GM23338 (cell line): ENCODE data around the gene N4BP2. TPM values are rescaled to one million over a fixed set of nuclear protein-coding genes. Genes with fewer than 3 reads are reported as not detected.

Experiments used
- ATAC-seq: fragments of 200-7000 bp; cut with Tn5 transposase; 3 replicates; pipeline ENCODE4 v1.9.1; 2020
- DNase-seq: peaks from one replicate; pipeline ENCODE4 v3.0.0-alpha.2; 2015; ENCODE audit warnings: low spot score
- H2AFZ ChIP-seq: fragments of 200-600 bp; sonication (generic); 2 replicates; pipeline ENCODE4 v1.8.0; 2016; ENCODE audit warnings: antibody characterized with exemption, mild to moderate bottlenecking, moderate library complexity
- H3F3A ChIP-seq: fragments of 200-600 bp; sonication (generic); replicated peaks from 2 replicates; pipeline ENCODE4 v1.8.0; 2017; ENCODE audit warnings: antibody characterized with exemption, mixed run types, low read depth
- H3K27ac ChIP-seq: fragments of 200-600 bp; sonication (generic); 2 replicates; pipeline ENCODE4 v1.6.1; 2016; ENCODE audit warnings: low read depth
- H3K27me3 ChIP-seq: fragments of 200-600 bp; sonication (generic); 2 replicates; pipeline ENCODE4 v1.8.0; 2016; ENCODE audit warnings: mild to moderate bottlenecking, mixed run types, moderate library complexity; ENCODE audit not compliant: insufficient read depth
- H3K36me3 ChIP-seq: fragments of 200-600 bp; sonication (generic); 2 replicates; pipeline ENCODE4 v1.8.0; 2016; ENCODE audit warnings: mild to moderate bottlenecking; ENCODE audit not compliant: insufficient read depth
- H3K4me1 ChIP-seq: fragments of 200-600 bp; sonication (generic); 2 replicates; pipeline ENCODE4 v1.8.0; 2016; ENCODE audit warnings: mild to moderate bottlenecking, moderate library complexity; ENCODE audit not compliant: insufficient read depth
- H3K4me2 ChIP-seq: fragments of 200-600 bp; sonication (generic); 2 replicates; pipeline ENCODE4 v1.7.1; 2017; ENCODE audit warnings: mixed run types
- H3K4me3 ChIP-seq: fragments of 200-600 bp; sonication (generic); 2 replicates; pipeline ENCODE4 v1.6.1; 2016; ENCODE audit warnings: mixed run types
- H3K79me2 ChIP-seq: fragments of 200-600 bp; sonication (generic); replicated peaks from 2 replicates; pipeline ENCODE4 v1.8.0; 2017; ENCODE audit warnings: mild to moderate bottlenecking; ENCODE audit not compliant: insufficient read depth
- H3K9me2 ChIP-seq: fragments of 200-600 bp; sonication (generic); 2 replicates; pipeline ENCODE4 v1.8.0; 2017; ENCODE audit not compliant: insufficient read depth
- H4K20me1 ChIP-seq: fragments of 200-600 bp; sonication (generic); replicated peaks from 2 replicates; pipeline ENCODE4 v1.8.0; 2017; ENCODE audit warnings: mild to moderate bottlenecking; ENCODE audit not compliant: insufficient read depth
- H3K27ac Mint-ChIP-seq: 2 replicates; pipeline ENCODE4 v1.8.0; 2020; ENCODE audit warnings: inconsistent platforms, mild to moderate bottlenecking, moderate library complexity, mixed read lengths
- H3K27me3 Mint-ChIP-seq: 3 replicates; pipeline ENCODE4 v1.8.0; 2022; ENCODE audit warnings: low read depth, mild to moderate bottlenecking, moderate library complexity, mixed read lengths, inconsistent platforms; ENCODE audit not compliant: insufficient read depth, poor library complexity
- H3K36me3 Mint-ChIP-seq: 3 replicates; pipeline ENCODE4 v1.8.0; 2021; ENCODE audit warnings: low read depth, mild to moderate bottlenecking, inconsistent platforms, moderate library complexity, mixed read lengths
- H3K4me1 Mint-ChIP-seq: 3 replicates; pipeline ENCODE4 v1.8.0; 2020; ENCODE audit warnings: mild to moderate bottlenecking, inconsistent platforms, mixed read lengths
- H3K4me3 Mint-ChIP-seq: 3 replicates; pipeline ENCODE4 v1.8.0; 2021; ENCODE audit warnings: moderate library complexity, mild to moderate bottlenecking, inconsistent platforms, mixed read lengths
- H3K9me3 Mint-ChIP-seq: 3 replicates; pipeline ENCODE4 v1.8.0; 2020; ENCODE audit warnings: moderate library complexity, mild to moderate bottlenecking, inconsistent platforms, mixed read lengths
- CREB1 ChIP-seq: fragments of 250-450 bp; sonication (Bioruptor Pico); IDR thresholded peaks from 2 replicates; pipeline ENCODE4 v1.5.0; 2020; ENCODE audit warnings: low read depth, mild to moderate bottlenecking, moderate library complexity
- ETS1 ChIP-seq: IDR thresholded peaks from 2 replicates; pipeline ENCODE4 v1.6.1; 2016; ENCODE audit warnings: antibody characterized with exemption
- EZH2phosphoT487 ChIP-seq: fragments of 200-600 bp; sonication (generic); IDR thresholded peaks from one replicate; pipeline ENCODE4 v1.8.1; 2018; ENCODE audit warnings: antibody characterized with exemption; ENCODE audit not compliant: unreplicated experiment
- JUNB ChIP-seq: IDR thresholded peaks from one replicate; pipeline ENCODE4 v1.6.1; 2016; ENCODE audit warnings: antibody characterized with exemption; ENCODE audit not compliant: unreplicated experiment
- NANOG ChIP-seq: IDR thresholded peaks from 2 replicates; pipeline ENCODE4 v1.6.1; 2016; ENCODE audit warnings: antibody characterized with exemption, borderline replicate concordance
- POLR2AphosphoS5 ChIP-seq: IDR thresholded peaks from 2 replicates; pipeline ENCODE4 v1.6.1; 2016; ENCODE audit warnings: antibody characterized with exemption, low read depth
- STAT1 ChIP-seq: IDR thresholded peaks from one replicate; pipeline ENCODE4 v1.6.1; 2016; ENCODE audit warnings: antibody characterized with exemption; ENCODE audit not compliant: unreplicated experiment
- ZNF114 ChIP-seq: fragments of 250-450 bp; sonication (Bioruptor Pico); IDR thresholded peaks from 2 replicates; pipeline ENCODE4 v1.5.0; 2020; ENCODE audit warnings: mild to moderate bottlenecking, moderate library complexity
- ZNF331 ChIP-seq: fragments of 250-450 bp; sonication (Bioruptor Pico); IDR thresholded peaks from 2 replicates; pipeline ENCODE4 v1.5.0; 2020; ENCODE audit warnings: low read depth, mild to moderate bottlenecking, moderate library complexity
- ZNF462 ChIP-seq: fragments of 250-450 bp; sonication (Bioruptor Pico); IDR thresholded peaks from 2 replicates; pipeline ENCODE4 v1.5.0; 2020; ENCODE audit warnings: mild to moderate bottlenecking, moderate library complexity
- polyA plus RNA-seq: library from polyadenylated mRNA; unstranded; fragments of >200 nt; fragmentation: Nextera tagmentation; extraction: Ambion mirVana; gene quantifications from 2 replicates; pipeline ENCODE4 v1.2.1, GENCODE V29; 2016
- total RNA-seq: library from RNA; depleted of rRNA; stranded (reverse); fragments of >200 nt; shearing (Covaris generic); gene quantifications from 2 replicates; pipeline ENCODE4 v1.2.3, GENCODE V29; 2014

The N4BP2 gene
- total and polyA plus RNA-seq, 2 experiments from 2014 or later: 25.6 to 46.3 TPM

- no peaks in the 10 kb centered on the region for H3K36me3 Mint-ChIP-seq
- no peak for TF ChIP-seq CREB1 (CRISPR knock-in tag)
- TF ChIP-seq NANOG: no peak
- no peak for TF ChIP-seq ETS1
- TF ChIP-seq JUNB: no peak
- no peak for TF ChIP-seq ZNF331 (CRISPR knock-in tag)
- TF ChIP-seq POLR2AphosphoS5: no peak
- no peak for TF ChIP-seq ZNF114 (CRISPR knock-in tag)
- TF ChIP-seq STAT1: no peak
- TF ChIP-seq ZNF462 (CRISPR knock-in tag): no peak
- TF ChIP-seq EZH2phosphoT487: no peak
- H2AFZ ChIP-seq: no peak overlapping the region
- H3K27me3 Mint-ChIP-seq: peaks cover 3% of the 10 kb centered on the region
- no peaks in the 10 kb centered on the region for H3K9me2 ChIP-seq
- no peaks in the 10 kb centered on the region for H3K27me3 ChIP-seq
- H3F3A ChIP-seq: 0 out of 2 replicates have a peak, but pooled peaks cover 3% of the 10 kb centered on the region
- H3K27ac ChIP-seq: no peak overlapping the region
- H3K27ac Mint-ChIP-seq: no peak overlapping the region
- no peak overlapping the region for H3K4me3 ChIP-seq
- no peaks in the 10 kb centered on the region for H3K9me3 Mint-ChIP-seq
- no peak overlapping the region for H3K4me2 ChIP-seq
- H3K36me3 ChIP-seq: no peaks in the 10 kb centered on the region
- no peak overlapping the region for H3K4me3 Mint-ChIP-seq
- no peaks in the 10 kb centered on the region for H4K20me1 ChIP-seq
- peaks cover 21% of the 10 kb centered on the region for H3K4me1 Mint-ChIP-seq
- H3K79me2 ChIP-seq: no peaks in the 10 kb centered on the region
- peaks cover 16% of the 10 kb centered on the region for H3K4me1 ChIP-seq
- no peak for DNase-seq
- no peak for ATAC-seq
Observed at GRCh38 chr4:40182954-40183353, 126.3 kb downstream of the N4BP2 start.
